HCT116 (cell line): ENCODE data around the gene SLC30A10. TPM values are rescaled to one million over a fixed set of nuclear protein-coding genes. Genes with fewer than 3 reads are reported as not detected.

ENCODE experiments used
- ATAC-seq: fragments of 200-7000 bp; cut with Tn5 transposase; 2 replicates; pipeline ENCODE4 v1.9.1; 2020; ENCODE audit warnings: mild to moderate bottlenecking, moderate library complexity
- BruUV-seq: library from RNA; stranded (reverse); fragments of 400-500 nt; replicated peaks from 2 replicates; lab custom pipeline; 2021; lab: Mats Ljungman, UMichigan
- CTCF ChIA-PET: fragments of 300-600 bp; sonication (Branson Sonifier 250); formaldehyde crosslinking; loops from one replicate; lab custom pipeline; 2021; ENCODE audit warnings: antibody characterized with exemption; lab: Charles Lee
- POLR2A ChIA-PET: fragments of 300-600, 350-600 bp; sonication (Branson Sonifier 250); formaldehyde crosslinking; loops from one replicate; lab custom pipeline; 2021; ENCODE audit warnings: antibody characterized with exemption; lab: Charles Lee
- RAD21 ChIA-PET, 2 experiments: fragments of 300-600 bp; sonication (Branson Sonifier 250); formaldehyde crosslinking; loops; one replicate each; lab custom pipeline; 2023; ENCODE audit warnings: low total read pairs in 2 of 2; ENCODE audit not compliant: uncharacterized antibody in 2 of 2, unreplicated experiment in 2 of 2, low non-redundant PET in 1 of 2; lab: Charles Lee
- DNase-seq: peaks from one replicate; pipeline ENCODE4 v3.0.0-alpha.2; 2010; ENCODE audit warnings: low read depth, low spot score
- H2AFZ ChIP-seq: fragments of 200-600 bp; shearing (Covaris generic), sonication (generic); 2 replicates; pipeline ENCODE4 v1.6.1; 2017; ENCODE audit warnings: low read depth, mixed run types, mixed read lengths, antibody characterized with exemption, low read length; ENCODE audit not compliant: poor library complexity, severe bottlenecking
- H3K27ac ChIP-seq: 2 replicates; pipeline ENCODE4 v1.5.1; 2012; ENCODE audit warnings: low read depth, low read length
- H3K27me3 ChIP-seq: fragments of 200-600 bp; sonication (generic); 2 replicates; pipeline ENCODE4 v1.6.1; 2016; ENCODE audit warnings: mixed run types, low read length, mixed read lengths; ENCODE audit not compliant: insufficient read depth
- H3K36me3 ChIP-seq, 2 experiments: fragments of 200-500 bp in 1 of 2; fragments of 200-600 bp in 1 of 2; sonication (Bioruptor generic) in 1 of 2; sonication (generic) in 1 of 2; 2 replicates each; pipeline versions ENCODE4 v1.5.1 to v1.6.1; 2014 to 2016; ENCODE audit warnings: low read length in 2 of 2, inconsistent platforms in 1 of 2, mixed read lengths in 1 of 2, mixed run types in 1 of 2; ENCODE audit not compliant: insufficient read depth in 2 of 2, control insufficient read depth in 1 of 2
- H3K4me1 ChIP-seq, 2 experiments: fragments of 200-600 bp in 1 of 2; sonication (generic) in 1 of 2; 2 replicates each; pipeline versions ENCODE4 v1.5.1 to v1.6.1; 2012 to 2017; ENCODE audit warnings: low read length in 2 of 2, inconsistent platforms in 1 of 2, mild to moderate bottlenecking in 1 of 2, mixed read lengths in 1 of 2, mixed run types in 1 of 2, moderate library complexity in 1 of 2; ENCODE audit not compliant: insufficient read depth in 2 of 2, control insufficient read depth in 1 of 2
- H3K4me2 ChIP-seq: fragments of 200-600 bp; sonication (generic); 2 replicates; pipeline ENCODE4 v1.6.1; 2017; ENCODE audit warnings: mixed run types, low read length, mixed read lengths
- H3K4me3 ChIP-seq, 2 experiments: fragments of 200-600 bp in 1 of 2; sonication (generic) in 1 of 2; replicated peaks in 1 of 2; 2 replicates each; pipeline ENCODE4 v1.5.1; 2011 to 2016; ENCODE audit warnings: low read length in 2 of 2, control low read depth in 1 of 2, low read depth in 1 of 2, mild to moderate bottlenecking in 1 of 2, mixed read lengths in 1 of 2, mixed run types in 1 of 2
- H3K79me2 ChIP-seq: fragments of 200-600 bp; sonication (generic); 2 replicates; pipeline ENCODE4 v1.6.1; 2017; ENCODE audit warnings: mild to moderate bottlenecking, mixed run types, low read length, moderate library complexity, mixed read lengths; ENCODE audit not compliant: insufficient read depth
- H3K9ac ChIP-seq: fragments of 200-600 bp; sonication (generic); 2 replicates; pipeline ENCODE4 v1.6.1; 2016; ENCODE audit warnings: low read length, mixed read lengths
- H3K9me2 ChIP-seq: fragments of 200-600 bp; sonication (generic), shearing (Covaris generic); 2 replicates; pipeline ENCODE4 v1.6.1; 2017; ENCODE audit warnings: mixed run types, mild to moderate bottlenecking, moderate library complexity; ENCODE audit not compliant: insufficient read depth
- H3K9me3 ChIP-seq, 2 experiments: fragments of 200-500 bp in 1 of 2; fragments of 200-600 bp in 1 of 2; sonication (Bioruptor generic) in 1 of 2; sonication (generic) in 1 of 2; 2 replicates each; pipeline ENCODE4 v1.6.1; 2014 to 2017; ENCODE audit warnings: low read length in 2 of 2, mixed read lengths in 2 of 2, inconsistent platforms in 1 of 2, low read depth in 1 of 2, mild to moderate bottlenecking in 1 of 2, mixed run types in 1 of 2, moderate library complexity in 1 of 2; ENCODE audit not compliant: control insufficient read depth in 1 of 2, insufficient read depth in 1 of 2
- H4K20me1 ChIP-seq: fragments of 200-600 bp; sonication (generic), shearing (Covaris generic); 2 replicates; pipeline ENCODE4 v1.6.1; 2017; ENCODE audit warnings: mixed run types, mild to moderate bottlenecking, moderate library complexity; ENCODE audit not compliant: insufficient read depth
- CBX3 ChIP-seq: IDR thresholded peaks from 2 replicates; pipeline ENCODE4 v1.6.1; 2012; ENCODE audit warnings: low read depth
- CEBPB ChIP-seq: IDR thresholded peaks from 2 replicates; pipeline ENCODE4 v1.6.1; 2012; ENCODE audit warnings: low read depth
- EGR1 ChIP-seq: IDR thresholded peaks from 2 replicates; pipeline ENCODE4 v1.6.1; 2012; ENCODE audit warnings: low read depth
- ELF1 ChIP-seq: IDR thresholded peaks from 2 replicates; pipeline ENCODE4 v1.6.1; 2012; ENCODE audit warnings: low read depth, borderline replicate concordance
- EZH2 ChIP-seq: fragments of 200-600 bp; sonication (generic); IDR thresholded peaks from 2 replicates; pipeline ENCODE4 v1.6.1; 2017; ENCODE audit warnings: antibody characterized with exemption, mixed run types
- JUND ChIP-seq: IDR thresholded peaks from 2 replicates; pipeline ENCODE4 v1.6.1; 2012
- POLR2A ChIP-seq: IDR thresholded peaks from 2 replicates; pipeline ENCODE4 v1.7.0; 2011; ENCODE audit warnings: borderline replicate concordance; ENCODE audit not compliant: insufficient read depth, insufficient read length; ENCODE audit errors: extremely low read depth
- POLR2AphosphoS5 ChIP-seq: IDR thresholded peaks from 2 replicates; pipeline ENCODE4 v1.6.1; 2011; ENCODE audit warnings: mild to moderate bottlenecking, low read depth, low read length, moderate library complexity
- RAD21 ChIP-seq: IDR thresholded peaks from 2 replicates; pipeline ENCODE4 v1.6.1; 2012; ENCODE audit warnings: low read depth, mild to moderate bottlenecking
- SIN3A ChIP-seq: IDR thresholded peaks from 2 replicates; pipeline ENCODE4 v1.6.1; 2012; ENCODE audit warnings: low read depth
- SRF ChIP-seq: IDR thresholded peaks from 2 replicates; pipeline ENCODE4 v1.6.1; 2012; ENCODE audit warnings: low read depth
- TCF7L2 ChIP-seq: IDR thresholded peaks from 2 replicates; pipeline ENCODE4 v1.7.0; 2011; ENCODE audit warnings: borderline replicate concordance, inconsistent platforms; ENCODE audit not compliant: insufficient read depth, insufficient read length; ENCODE audit errors: extremely low read depth
- ZBTB33 ChIP-seq: IDR thresholded peaks from 2 replicates; pipeline ENCODE4 v1.6.1; 2011; ENCODE audit warnings: mild to moderate bottlenecking, low read length, moderate library complexity; ENCODE audit not compliant: insufficient replicate concordance; ENCODE audit errors: extremely low read depth
- ZFX ChIP-seq: fragments of 450-650 bp; IDR thresholded peaks from 2 replicates; pipeline ENCODE4 v1.6.1; 2017
- ZNF274 ChIP-seq: fragments of 200-500 bp; sonication (Bioruptor generic); IDR thresholded peaks from 2 replicates; pipeline ENCODE4 v1.6.1; 2014; ENCODE audit warnings: mild to moderate bottlenecking, low read depth, low read length, inconsistent platforms
- intact Hi-C: fragments of 100-400 bp; cut with micrococcal nuclease; formaldehyde crosslinking; loops from 2 replicates; pipeline ENCODE4 v1.10.0; 2022
- total RNA-seq: library from RNA; stranded (reverse); gene quantifications from one replicate; pipeline ENCODE4 v1.2.1, GENCODE V29; 2021; ENCODE audit not compliant: unreplicated experiment
- TF ChIP-seq, protein P1 (sequence below), 3 experiments: fragments of 200-600 bp in 1 of 3; sonication (generic) in 1 of 3; IDR thresholded peaks in 2 of 3; conservative IDR thresholded peaks in 1 of 3; 2 replicates each; pipeline ENCODE4 v1.5.1; 2012 to 2017; ENCODE audit warnings: low read depth in 2 of 3, low read length in 2 of 3, antibody characterized with exemption in 1 of 3, borderline replicate concordance in 1 of 3, control low read depth in 1 of 3, mild to moderate bottlenecking in 1 of 3, mixed read lengths in 1 of 3, mixed run types in 1 of 3, moderate library complexity in 1 of 3; ENCODE audit not compliant: insufficient read depth in 1 of 3

SLC30A10 gene
- total RNA-seq, 1 experiment from 2014 or later, result 0.15 TPM

DNA sequence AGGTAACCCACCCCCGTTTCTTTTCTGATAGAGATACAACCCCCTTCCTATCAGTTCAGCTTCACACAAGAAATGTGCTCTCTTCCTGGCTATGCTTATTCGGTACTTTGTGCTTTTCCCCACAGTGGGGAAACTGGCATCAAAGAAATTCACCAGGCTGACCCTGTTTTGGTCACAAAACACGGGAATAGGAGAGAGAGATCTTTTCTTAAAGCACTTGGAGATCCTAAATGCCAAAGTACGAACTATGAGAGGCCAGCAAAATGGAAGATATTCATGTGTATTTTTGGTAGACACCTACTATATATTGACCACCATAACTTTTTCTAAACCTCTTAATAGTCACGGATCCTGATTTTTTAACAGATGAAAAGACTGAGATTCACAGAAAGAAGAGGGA is 30.0 kb downstream of the SLC30A10 start:
- Histone ChIP-seq H3K4me3 (no peak overlapping the region), H3K27me3 (peaks cover 18% of the 10 kb centered on the region), H3K36me3 (no peaks in the 10 kb centered on the region), H2AFZ (no peak overlapping the region), H3K9me2 (no peaks in the 10 kb centered on the region), H3K4me1 (no peaks in the 10 kb centered on the region), H3K4me2 (no peak overlapping the region), H3K9ac (no peak overlapping the region)
- RAD21 ChIA-PET, result no interaction called here
- intact Hi-C loops, result no loop called here
- DNase-seq, result no peak
- ATAC-seq, result no peak
- TF ChIP-seq POLR2AphosphoS5, result no peak
- no peak for TF ChIP-seq SIN3A
- no peak for TF ChIP-seq CEBPB
- TF ChIP-seq ZFX, result no peak
- TF ChIP-seq ELF1, result no peak
- TF ChIP-seq EZH2, result no peak
- no peak for TF ChIP-seq RAD21
- no peak for TF ChIP-seq JUND
- TF ChIP-seq, protein P1, sequence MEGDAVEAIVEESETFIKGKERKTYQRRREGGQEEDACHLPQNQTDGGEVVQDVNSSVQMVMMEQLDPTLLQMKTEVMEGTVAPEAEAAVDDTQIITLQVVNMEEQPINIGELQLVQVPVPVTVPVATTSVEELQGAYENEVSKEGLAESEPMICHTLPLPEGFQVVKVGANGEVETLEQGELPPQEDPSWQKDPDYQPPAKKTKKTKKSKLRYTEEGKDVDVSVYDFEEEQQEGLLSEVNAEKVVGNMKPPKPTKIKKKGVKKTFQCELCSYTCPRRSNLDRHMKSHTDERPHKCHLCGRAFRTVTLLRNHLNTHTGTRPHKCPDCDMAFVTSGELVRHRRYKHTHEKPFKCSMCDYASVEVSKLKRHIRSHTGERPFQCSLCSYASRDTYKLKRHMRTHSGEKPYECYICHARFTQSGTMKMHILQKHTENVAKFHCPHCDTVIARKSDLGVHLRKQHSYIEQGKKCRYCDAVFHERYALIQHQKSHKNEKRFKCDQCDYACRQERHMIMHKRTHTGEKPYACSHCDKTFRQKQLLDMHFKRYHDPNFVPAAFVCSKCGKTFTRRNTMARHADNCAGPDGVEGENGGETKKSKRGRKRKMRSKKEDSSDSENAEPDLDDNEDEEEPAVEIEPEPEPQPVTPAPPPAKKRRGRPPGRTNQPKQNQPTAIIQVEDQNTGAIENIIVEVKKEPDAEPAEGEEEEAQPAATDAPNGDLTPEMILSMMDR (IDR thresholded peaks at IDR 0.05 in 2 of 3, conservative IDR thresholded peaks at IDR 0.05 in 1 of 3; ENCODE audit: borderline replicate concordance in 1 of 3, insufficient read depth in 1 of 3, low read depth in 2 of 3, low read length in 2 of 3), result no peak
- no peak for TF ChIP-seq CBX3
- no peak for TF ChIP-seq EGR1
- no peak for TF ChIP-seq TCF7L2
- TF ChIP-seq ZBTB33, result no peak
- no peak for TF ChIP-seq POLR2A
- TF ChIP-seq ZNF274, result no peak
- TF ChIP-seq SRF, result no peak
- TF ChIP-seq, all 23 proteins: peak for 0
- no TSS peak for BruUV-seq
- ChIA-PET CTCF (no interaction called here), POLR2A (no interaction called here)
- H3K27ac ChIP-seq, result no peak overlapping the region
- H3K9me3 ChIP-seq, result no peaks in the 10 kb centered on the region
- H4K20me1 ChIP-seq, result no peaks in the 10 kb centered on the region
- no peaks in the 10 kb centered on the region for H3K79me2 ChIP-seq
